Measurements from ENCODE around the gene LIN7C.
A peak's percentile ranks its signal among the peaks of the same experiment; 100 is the strongest.
"Not testable (repeated sequence)": the region's sequence is repeated elsewhere in the genome, so short reads cannot be mapped to it uniquely, and the experiment has no call there.

The LIN7C gene

GRCh38 chr11:27506200-27507182 lies at the start of gene LIN7C:
Gene LIN7C (minus strand): TSS chr11:27506769. CDS start chr11:27506752, 17 bp downstream.
- peak; percentile 94 for ATAC-seq

GRCh38 chr11:27555264-27555663 lies 48.7 kb upstream of the LIN7C start:
- no peak for ATAC-seq

- no peak for ATAC-seq
These were observed 46.6 kb upstream of the LIN7C start for GRCh38 chr11:27553186-27553585.

- no peak for ATAC-seq
These were observed 45.8 kb upstream of the LIN7C start for GRCh38 chr11:27552341-27552740.

- no peak for ATAC-seq
These were observed 44.6 kb upstream of the LIN7C start for GRCh38 chr11:27551127-27551526.

- ATAC-seq = no peak
These were observed 39.4 kb upstream of the LIN7C start for GRCh38 chr11:27545946-27546345.

- no peak for ATAC-seq
These were observed 38.5 kb upstream of the LIN7C start for GRCh38 chr11:27545035-27545434.

GRCh38 chr11:27541790-27542189 lies 35.2 kb upstream of the LIN7C start:
- no peak for ATAC-seq

GRCh38 chr11:27540051-27540450 lies 33.5 kb upstream of the LIN7C start:
- ATAC-seq = no peak

GRCh38 chr11:27535103-27535502 lies 28.5 kb upstream of the LIN7C start:
- ATAC-seq = no peak

GRCh38 chr11:27532652-27533325 lies 26.2 kb upstream of the LIN7C start:
- ATAC-seq = no peak

GRCh38 chr11:27528712-27529111 lies 22.1 kb upstream of the LIN7C start:
- ATAC-seq = no peak

- no peak for ATAC-seq
These were observed 20.0 kb upstream of the LIN7C start for GRCh38 chr11:27526535-27526934.

- no peak for ATAC-seq
These were observed 19.4 kb upstream of the LIN7C start for GRCh38 chr11:27525824-27526516.

GRCh38 chr11:27524155-27524554 lies 17.6 kb upstream of the LIN7C start:
- ATAC-seq = no peak

- no peak for ATAC-seq
These were observed 13.7 kb upstream of the LIN7C start for GRCh38 chr11:27520226-27520625.

- no peak for ATAC-seq
These were observed 11.9 kb upstream of the LIN7C start for GRCh38 chr11:27518518-27518917.

- ATAC-seq = not testable (repeated sequence)
These were observed 10.9 kb upstream of the LIN7C start for GRCh38 chr11:27517490-27517889.

- no peak for ATAC-seq
These were observed 8.0 kb upstream of the LIN7C start for GRCh38 chr11:27514558-27514957.

GRCh38 chr11:27514076-27514475 lies 7.5 kb upstream of the LIN7C start:
- no peak for ATAC-seq

GRCh38 chr11:27513389-27513788 lies 6.8 kb upstream of the LIN7C start:
- no peak for ATAC-seq

GRCh38 chr11:27512238-27512637 lies 5.7 kb upstream of the LIN7C start:
- no peak for ATAC-seq

- ATAC-seq = no peak
These were observed 3.3 kb upstream of the LIN7C start for GRCh38 chr11:27509908-27510307.

Measured in activated CD4-positive, CD25-positive, alpha-beta regulatory T cell treated with anti-CD3 and anti-CD28 coated beads, Interleukin-2, amount 50 U/mL, for 24 hours (primary cell).